NCI-H1092 treated with DMSO at 0.1 percent for 48 hours (cell line): Measurements from ENCODE around the gene B4GALT2.
A peak's percentile ranks its signal among the peaks of the same experiment; 100 is the strongest.

ENCODE experiments used
- DNase-seq: peaks from one replicate; lab custom pipeline; 2025; lab: John Stamatoyannopoulos, UW

The B4GALT2 gene

GRCh38 chr1:44002606-44003157, 23.7 kb downstream of the B4GALT2 start:
- no peak for DNase-seq

- no peak for DNase-seq
Observed at GRCh38 chr1:44008259-44008658, 29.2 kb downstream of the B4GALT2 start.

- no peak for DNase-seq
Observed at GRCh38 chr1:44010935-44011471, 32.0 kb downstream of the B4GALT2 start.

GRCh38 chr1:44012404-44012803, 33.4 kb downstream of the B4GALT2 start:
- no peak for DNase-seq

- DNase-seq: no peak
Observed at GRCh38 chr1:44012941-44013609, 34.1 kb downstream of the B4GALT2 start.

- no peak for DNase-seq
Observed at GRCh38 chr1:44013949-44014348, 34.9 kb downstream of the B4GALT2 start.

- DNase-seq: no peak
Observed at GRCh38 chr1:44014365-44015104, 35.5 kb downstream of the B4GALT2 start.

- no peak for DNase-seq
Observed at GRCh38 chr1:44015206-44015605, 36.2 kb downstream of the B4GALT2 start.

- DNase-seq: no peak
Observed at GRCh38 chr1:44016041-44016889, 37.3 kb downstream of the B4GALT2 start.

- DNase-seq: no peak
Observed at GRCh38 chr1:44016890-44017400, 37.9 kb downstream of the B4GALT2 start.

- DNase-seq: peak; percentile 38
Observed at GRCh38 chr1:44019466-44019948, 40.5 kb downstream of the B4GALT2 start.

- no peak for DNase-seq
Observed at GRCh38 chr1:44020464-44020863, 41.5 kb downstream of the B4GALT2 start.

GRCh38 chr1:44021156-44021555, 42.1 kb downstream of the B4GALT2 start:
- no peak for DNase-seq

GRCh38 chr1:44021581-44022321, 42.7 kb downstream of the B4GALT2 start:
- no peak for DNase-seq

- no peak for DNase-seq
Observed at GRCh38 chr1:44024031-44024902, 45.3 kb downstream of the B4GALT2 start.

GRCh38 chr1:44024903-44025525, 46.0 kb downstream of the B4GALT2 start:
- no peak for DNase-seq

GRCh38 chr1:44025816-44026215, 46.8 kb downstream of the B4GALT2 start:
- no peak for DNase-seq

- no peak for DNase-seq
Observed at GRCh38 chr1:44027320-44027719, 48.3 kb downstream of the B4GALT2 start.

- no peak for DNase-seq
Observed at GRCh38 chr1:44029260-44029910, 50.4 kb downstream of the B4GALT2 start.
